ENCODE results near the gene CENPB.

Gene CENPB

DNA sequence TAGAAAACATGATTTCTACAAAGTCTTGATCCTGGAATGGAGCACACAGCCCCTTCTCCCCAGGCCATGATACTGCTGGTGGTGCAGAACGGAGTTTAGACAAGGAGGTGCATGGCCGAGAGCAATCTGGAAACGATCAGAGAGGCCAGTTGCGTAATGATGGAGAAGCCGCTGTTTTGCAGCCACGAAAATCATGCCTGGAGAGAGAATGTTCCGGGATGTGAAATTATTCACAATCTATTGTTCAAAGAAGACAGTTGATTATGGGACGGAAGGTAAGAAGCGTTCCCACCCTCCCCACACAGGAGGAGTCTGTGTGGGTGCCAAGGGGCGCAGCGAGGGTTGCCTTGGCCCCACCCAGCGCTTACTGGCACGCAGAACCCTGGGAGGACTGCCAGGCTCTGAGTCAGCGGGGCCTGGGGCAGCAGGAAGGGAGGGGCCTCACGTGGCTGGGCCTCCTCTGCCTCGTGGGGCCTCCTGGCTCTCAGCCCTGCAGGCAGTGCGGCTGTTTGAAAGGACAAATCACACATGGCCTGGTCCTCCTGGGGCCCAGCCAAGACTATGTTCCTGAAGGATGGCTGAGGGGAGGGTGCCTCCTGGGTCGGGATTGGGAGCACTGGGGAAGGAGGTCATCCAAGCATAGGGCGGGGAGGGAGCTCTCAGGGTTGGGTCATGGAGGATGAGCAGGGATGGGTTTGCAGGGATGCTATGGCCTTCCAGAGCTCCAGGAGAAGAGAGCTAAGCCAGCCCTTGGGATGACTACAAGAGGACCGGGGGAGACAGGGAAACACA lies 25.1 kb upstream of the CENPB start:
- Histone ChIP-seq H2AK5ac (ENCODE audit: low read depth, low read length) (no peak overlapping the region), H3K23ac (ENCODE audit: low read depth, low read length, poor library complexity) (no peak overlapping the region), H3K79me1 (ENCODE audit: low read depth, low read length) (no peaks in the 10 kb centered on the region), H2BK12ac (ENCODE audit: low read length) (no peak overlapping the region), H3K9ac (ENCODE audit: low read depth, low read length, poor library complexity) (peak overlapping the region; percentile 51), H4K8ac (ENCODE audit: low read depth, low read length) (no peak overlapping the region), H3K4ac (ENCODE audit: low read length) (no peak overlapping the region), H3K4me2 (ENCODE audit: insufficient read depth, low read length, poor library complexity, severe bottlenecking) (no peak overlapping the region), H3K18ac (ENCODE audit: low read length) (peak overlapping the region; percentile 51), H4K91ac (ENCODE audit: low read depth, low read length, poor library complexity) (no peak overlapping the region), H2AFZ (ENCODE audit: low read length) (peak overlapping the region; percentile 84), H3K4me3 (ENCODE audit: low read length in 2 of 2) (peak overlapping the region in 1 of 2 donors; percentile 5), H2BK120ac (ENCODE audit: low read depth, low read length) (no peak overlapping the region), H3K27me3 (ENCODE audit: control insufficient read depth in 3 of 3, insufficient read depth in 3 of 3, low read depth in 1 of 3, low read length in 3 of 3) (no peaks in the 10 kb centered on the region), H2BK5ac (ENCODE audit: low read length) (no peak overlapping the region), H3K14ac (ENCODE audit: low read length) (no peak overlapping the region), H3K9me3 (replicated peaks in 1 of 2; ENCODE audit: control insufficient read depth in 2 of 2, insufficient read depth in 1 of 2, low read depth in 1 of 2, low read length in 2 of 2) (no peaks in the 10 kb centered on the region), H3K4me1 (ENCODE audit: control insufficient read depth in 2 of 2, insufficient read depth in 1 of 2, low read depth in 1 of 2, low read length in 2 of 2) (peaks cover 7 to 11% of the 10 kb centered on the region in 2 donors), H2BK15ac (ENCODE audit: low read length) (peak overlapping the region; percentile 69), H3K36me3 (replicated peaks in 1 of 2; ENCODE audit: control insufficient read depth in 2 of 2, insufficient read depth in 2 of 2, low read length in 2 of 2) (no peaks in the 10 kb centered on the region), H3K27ac (replicated peaks; ENCODE audit: low read length) (no peak overlapping the region)
- DNase-seq (ENCODE audit: low spot score) = no peak
- no CpG with 5 or more reads among the region's 20 CpGs for WGBS, 2 donors (ENCODE audit: extremely low coverage in 2 of 2, insufficient read length in 2 of 2, insufficient replicate concordance in 1 of 2)

GRCh38 chr20:3808544-3808943 lies 22.0 kb upstream of the CENPB start:
- no peaks in the 10 kb centered on the region for H3K27me3 ChIP-seq (ENCODE audit: control insufficient read depth in 3 of 3, insufficient read depth in 3 of 3, low read depth in 1 of 3, low read length in 3 of 3)
- H2BK15ac ChIP-seq (ENCODE audit: low read length) = no peak overlapping the region
- no peak overlapping the region for H2BK5ac ChIP-seq (ENCODE audit: low read length)
- peaks cover 10 to 26% of the 10 kb centered on the region in 2 donors for H3K36me3 ChIP-seq (replicated peaks in 1 of 2; ENCODE audit: control insufficient read depth in 2 of 2, insufficient read depth in 2 of 2, low read length in 2 of 2)
- WGBS, 2 donors (ENCODE audit: extremely low coverage in 2 of 2, insufficient read length in 2 of 2, insufficient replicate concordance in 1 of 2) = no CpG with 5 or more reads among the region's 3 CpGs
- no peak overlapping the region for H2AK5ac ChIP-seq (ENCODE audit: low read depth, low read length)
- H4K8ac ChIP-seq (ENCODE audit: low read depth, low read length) = no peak overlapping the region
- no peak overlapping the region for H3K14ac ChIP-seq (ENCODE audit: low read length)
- H2BK120ac ChIP-seq (ENCODE audit: low read depth, low read length) = no peak overlapping the region
- H3K79me1 ChIP-seq (ENCODE audit: low read depth, low read length) = no peaks in the 10 kb centered on the region
- no peak overlapping the region for H4K91ac ChIP-seq (ENCODE audit: low read depth, low read length, poor library complexity)
- H3K18ac ChIP-seq (ENCODE audit: low read length) = no peak overlapping the region
- no peak overlapping the region for H3K4me3 ChIP-seq (ENCODE audit: low read length in 2 of 2)
- no peak overlapping the region for H2AFZ ChIP-seq (ENCODE audit: low read length)
- H3K4ac ChIP-seq (ENCODE audit: low read length) = no peak overlapping the region
- H3K23ac ChIP-seq (ENCODE audit: low read depth, low read length, poor library complexity) = no peak overlapping the region
- H3K9me3 ChIP-seq (replicated peaks in 1 of 2; ENCODE audit: control insufficient read depth in 2 of 2, insufficient read depth in 1 of 2, low read depth in 1 of 2, low read length in 2 of 2) = no peaks in the 10 kb centered on the region
- no peak overlapping the region for H2BK12ac ChIP-seq (ENCODE audit: low read length)
- H3K9ac ChIP-seq (ENCODE audit: low read depth, low read length, poor library complexity) = no peak overlapping the region
- no peak overlapping the region for H3K27ac ChIP-seq (replicated peaks; ENCODE audit: low read length)
- peaks cover 2 to 6% of the 10 kb centered on the region in 2 donors for H3K4me1 ChIP-seq (ENCODE audit: control insufficient read depth in 2 of 2, insufficient read depth in 1 of 2, low read depth in 1 of 2, low read length in 2 of 2)
- H3K4me2 ChIP-seq (ENCODE audit: insufficient read depth, low read length, poor library complexity, severe bottlenecking) = no peak overlapping the region
- DNase-seq (ENCODE audit: low spot score) = no peak

DNA sequence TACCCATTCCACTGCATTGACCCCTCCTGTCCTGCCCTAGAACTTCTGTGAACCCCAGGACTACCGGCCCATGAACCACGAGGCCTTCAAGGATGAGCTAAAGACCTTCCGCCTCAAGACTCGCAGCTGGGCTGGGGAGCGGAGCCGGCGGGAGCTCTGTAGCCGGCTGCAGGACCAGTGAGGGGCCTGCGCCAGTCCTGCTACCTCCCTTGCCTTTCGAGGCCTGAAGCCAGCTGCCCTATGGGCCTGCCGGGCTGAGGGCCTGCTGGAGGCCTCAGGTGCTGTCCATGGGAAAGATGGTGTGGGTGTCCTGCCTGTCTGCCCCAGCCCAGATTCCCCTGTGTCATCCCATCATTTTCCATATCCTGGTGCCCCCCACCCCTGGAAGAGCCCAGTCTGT lies 18.2 kb upstream of the CENPB start:
- no peaks in the 10 kb centered on the region for H3K27me3 ChIP-seq (ENCODE audit: control insufficient read depth in 3 of 3, insufficient read depth in 3 of 3, low read depth in 1 of 3, low read length in 3 of 3)
- no peak overlapping the region for H2AK5ac ChIP-seq (ENCODE audit: low read depth, low read length)
- no peak overlapping the region for H2BK5ac ChIP-seq (ENCODE audit: low read length)

GRCh38 chr20:3804254-3804751 lies 17.8 kb upstream of the CENPB start:
- Histone ChIP-seq H3K4me2 (ENCODE audit: insufficient read depth, low read length, poor library complexity, severe bottlenecking) (no peak overlapping the region), H4K91ac (ENCODE audit: low read depth, low read length, poor library complexity) (no peak overlapping the region), H3K27me3 (ENCODE audit: control insufficient read depth in 3 of 3, insufficient read depth in 3 of 3, low read depth in 1 of 3, low read length in 3 of 3) (no peaks in the 10 kb centered on the region), H2BK5ac (ENCODE audit: low read length) (no peak overlapping the region), H2AK5ac (ENCODE audit: low read depth, low read length) (no peak overlapping the region), H3K79me1 (ENCODE audit: low read depth, low read length) (peaks cover 3% of the 10 kb centered on the region), H3K9ac (ENCODE audit: low read depth, low read length, poor library complexity) (no peak overlapping the region), H3K4me3 (ENCODE audit: low read length in 2 of 2) (no peak overlapping the region), H3K23ac (ENCODE audit: low read depth, low read length, poor library complexity) (peak overlapping the region; percentile 52), H2BK15ac (ENCODE audit: low read length) (no peak overlapping the region), H3K14ac (ENCODE audit: low read length) (no peak overlapping the region), H3K4me1 (ENCODE audit: control insufficient read depth in 2 of 2, insufficient read depth in 1 of 2, low read depth in 1 of 2, low read length in 2 of 2) (peaks cover 13 to 20% of the 10 kb centered on the region in 2 donors), H3K27ac (replicated peaks; ENCODE audit: low read length) (no peak overlapping the region), H2BK12ac (ENCODE audit: low read length) (no peak overlapping the region), H3K18ac (ENCODE audit: low read length) (no peak overlapping the region), H3K4ac (ENCODE audit: low read length) (no peak overlapping the region), H3K9me3 (replicated peaks in 1 of 2; ENCODE audit: control insufficient read depth in 2 of 2, insufficient read depth in 1 of 2, low read depth in 1 of 2, low read length in 2 of 2) (no peaks in the 10 kb centered on the region), H3K36me3 (replicated peaks in 1 of 2; ENCODE audit: control insufficient read depth in 2 of 2, insufficient read depth in 2 of 2, low read length in 2 of 2) (peaks cover 26 to 59% of the 10 kb centered on the region in 2 donors), H2BK120ac (ENCODE audit: low read depth, low read length) (no peak overlapping the region), H4K8ac (ENCODE audit: low read depth, low read length) (no peak overlapping the region), H2AFZ (ENCODE audit: low read length) (no peak overlapping the region)
- no CpG with 5 or more reads among the region's 11 CpGs for WGBS, 2 donors (ENCODE audit: extremely low coverage in 2 of 2, insufficient read length in 2 of 2, insufficient replicate concordance in 1 of 2)
- DNase-seq (ENCODE audit: low spot score) = no peak

More for the DNA sequence above, 18.2 kb upstream of the CENPB start:
- Histone ChIP-seq H4K91ac (ENCODE audit: low read depth, low read length, poor library complexity) (no peak overlapping the region), H2AFZ (ENCODE audit: low read length) (no peak overlapping the region), H3K4me2 (ENCODE audit: insufficient read depth, low read length, poor library complexity, severe bottlenecking) (no peak overlapping the region), H3K36me3 (replicated peaks in 1 of 2; ENCODE audit: control insufficient read depth in 2 of 2, insufficient read depth in 2 of 2, low read length in 2 of 2) (peaks cover 26 to 59% of the 10 kb centered on the region in 2 donors), H3K4me3 (ENCODE audit: low read length in 2 of 2) (peak overlapping the region in 1 of 2 donors; percentile 28), H3K23ac (ENCODE audit: low read depth, low read length, poor library complexity) (no peak overlapping the region), H4K8ac (ENCODE audit: low read depth, low read length) (no peak overlapping the region), H2BK15ac (ENCODE audit: low read length) (no peak overlapping the region), H2BK120ac (ENCODE audit: low read depth, low read length) (no peak overlapping the region), H3K79me1 (ENCODE audit: low read depth, low read length) (peaks cover 3% of the 10 kb centered on the region), H3K9me3 (replicated peaks in 1 of 2; ENCODE audit: control insufficient read depth in 2 of 2, insufficient read depth in 1 of 2, low read depth in 1 of 2, low read length in 2 of 2) (no peaks in the 10 kb centered on the region), H3K4ac (ENCODE audit: low read length) (no peak overlapping the region), H3K9ac (ENCODE audit: low read depth, low read length, poor library complexity) (no peak overlapping the region), H3K4me1 (ENCODE audit: control insufficient read depth in 2 of 2, insufficient read depth in 1 of 2, low read depth in 1 of 2, low read length in 2 of 2) (peaks cover 10 to 16% of the 10 kb centered on the region in 2 donors), H3K27ac (replicated peaks; ENCODE audit: low read length) (no peak overlapping the region), H3K14ac (ENCODE audit: low read length) (no peak overlapping the region), H3K18ac (ENCODE audit: low read length) (peak overlapping the region; percentile 15), H2BK12ac (ENCODE audit: low read length) (no peak overlapping the region)
- no peak for DNase-seq (ENCODE audit: low spot score)
- WGBS, 2 donors (ENCODE audit: extremely low coverage in 2 of 2, insufficient read length in 2 of 2, insufficient replicate concordance in 1 of 2) = no CpG with 5 or more reads among the region's 11 CpGs
